Activated CD8-positive, alpha-beta memory T cell treated with anti-CD3 and anti-CD28 coated beads for 36 hours (primary cell): ENCODE data around the gene AMER2. TPM values are rescaled to one million over a fixed set of nuclear protein-coding genes. Genes with fewer than 3 reads are reported as not detected.

Experiments used
- CTCF ChIA-PET: fragments of 350-600 bp; sonication (Branson Sonifier 250); formaldehyde crosslinking; loops from one replicate; lab custom pipeline; 2021; ENCODE audit warnings: antibody characterized with exemption; lab: Charles Lee
- POLR2A ChIA-PET: fragments of 350-600 bp; sonication (Branson Sonifier 250); formaldehyde crosslinking; loops from one replicate; lab custom pipeline; 2021; ENCODE audit warnings: antibody characterized with exemption; lab: Charles Lee
- total RNA-seq, 2 experiments: library from RNA; stranded (reverse); gene quantifications; one replicate each; pipeline ENCODE4 v1.2.3, GENCODE V29; 2021

The AMER2 gene, protein sequence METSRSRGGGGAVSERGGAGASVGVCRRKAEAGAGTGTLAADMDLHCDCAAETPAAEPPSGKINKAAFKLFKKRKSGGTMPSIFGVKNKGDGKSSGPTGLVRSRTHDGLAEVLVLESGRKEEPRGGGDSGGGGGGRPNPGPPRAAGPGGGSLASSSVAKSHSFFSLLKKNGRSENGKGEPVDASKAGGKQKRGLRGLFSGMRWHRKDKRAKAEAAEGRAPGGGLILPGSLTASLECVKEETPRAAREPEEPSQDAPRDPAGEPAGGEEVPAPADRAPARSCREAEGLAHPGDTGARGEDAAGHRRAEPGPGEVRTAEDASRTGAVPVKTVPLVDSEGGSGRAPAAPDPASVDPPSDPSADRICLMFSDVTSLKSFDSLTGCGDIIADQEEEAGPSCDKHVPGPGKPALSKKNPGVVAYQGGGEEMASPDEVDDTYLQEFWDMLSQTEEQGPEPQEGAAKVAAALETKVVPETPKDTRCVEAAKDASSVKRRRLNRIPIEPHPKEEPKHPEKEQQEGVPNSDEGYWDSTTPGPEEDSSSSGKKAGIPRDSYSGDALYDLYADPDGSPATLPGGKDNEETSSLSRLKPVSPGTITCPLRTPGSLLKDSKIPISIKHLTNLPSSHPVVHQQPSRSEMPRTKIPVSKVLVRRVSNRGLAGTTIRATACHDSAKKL
- not detected for total RNA-seq

DNA sequence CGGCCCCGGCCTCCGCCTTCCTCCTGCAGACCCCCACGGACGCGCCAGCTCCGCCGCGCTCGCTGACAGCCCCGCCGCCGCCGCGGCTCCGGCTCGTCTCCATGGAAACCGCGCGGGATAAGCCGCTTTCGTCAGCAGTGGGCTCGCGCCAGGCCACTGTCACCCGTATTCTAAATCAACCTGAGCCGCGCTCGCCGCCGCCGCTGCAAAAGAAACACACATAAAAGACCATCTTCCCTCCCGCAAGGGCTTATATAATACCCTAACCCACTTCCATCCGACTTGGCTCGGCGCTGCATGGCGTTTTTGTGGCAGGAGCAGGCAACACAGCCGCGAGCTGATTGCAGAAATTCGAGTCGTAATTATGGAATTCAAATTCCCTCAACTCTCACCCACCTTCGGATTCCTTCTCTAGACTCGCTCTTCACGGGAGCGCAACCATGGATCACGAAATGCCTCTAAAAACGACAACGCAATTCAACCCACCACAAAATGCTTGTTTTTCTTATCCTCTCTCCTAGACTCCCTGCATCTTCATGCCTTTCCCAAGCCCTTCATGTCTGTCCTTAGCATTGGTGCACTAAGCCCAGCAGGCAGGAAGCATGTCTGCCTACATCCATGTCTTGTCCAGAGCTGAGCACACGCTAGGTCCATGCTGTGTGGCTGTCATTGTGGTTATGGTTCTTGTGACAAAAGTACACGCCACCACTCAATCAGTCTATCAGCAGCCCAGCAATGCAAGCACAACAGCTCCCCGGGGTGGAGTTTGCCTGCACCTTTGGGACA lies at the start of gene AMER2:
TSS of gene AMER2 (minus strand) at position 772 of the 786 bp plus-strand sequence. CDS start at position 103, 669 bp downstream.
- ChIA-PET POLR2A (no interaction called here), CTCF (no interaction called here)

DNA sequence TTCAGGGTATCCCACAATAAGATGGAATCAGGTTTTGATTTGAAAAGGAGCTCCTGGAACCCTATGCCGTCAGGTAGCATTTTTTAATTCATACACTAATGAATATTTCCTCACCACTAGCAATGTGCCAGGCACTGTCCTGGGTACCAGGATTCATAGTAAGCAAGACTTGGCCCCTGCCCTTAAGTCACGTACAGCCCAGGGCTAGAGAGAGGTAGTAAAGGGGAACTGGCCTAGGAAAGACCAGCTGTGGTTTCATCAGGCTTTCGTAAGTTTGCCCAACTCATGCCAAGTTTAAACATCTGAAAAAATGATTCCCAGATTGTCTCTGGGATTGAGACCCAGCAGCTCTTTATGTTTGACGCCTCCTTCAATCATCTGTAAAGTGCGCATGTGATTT lies 45.9 kb upstream of the AMER2 start:
- POLR2A ChIA-PET: no interaction called here

DNA sequence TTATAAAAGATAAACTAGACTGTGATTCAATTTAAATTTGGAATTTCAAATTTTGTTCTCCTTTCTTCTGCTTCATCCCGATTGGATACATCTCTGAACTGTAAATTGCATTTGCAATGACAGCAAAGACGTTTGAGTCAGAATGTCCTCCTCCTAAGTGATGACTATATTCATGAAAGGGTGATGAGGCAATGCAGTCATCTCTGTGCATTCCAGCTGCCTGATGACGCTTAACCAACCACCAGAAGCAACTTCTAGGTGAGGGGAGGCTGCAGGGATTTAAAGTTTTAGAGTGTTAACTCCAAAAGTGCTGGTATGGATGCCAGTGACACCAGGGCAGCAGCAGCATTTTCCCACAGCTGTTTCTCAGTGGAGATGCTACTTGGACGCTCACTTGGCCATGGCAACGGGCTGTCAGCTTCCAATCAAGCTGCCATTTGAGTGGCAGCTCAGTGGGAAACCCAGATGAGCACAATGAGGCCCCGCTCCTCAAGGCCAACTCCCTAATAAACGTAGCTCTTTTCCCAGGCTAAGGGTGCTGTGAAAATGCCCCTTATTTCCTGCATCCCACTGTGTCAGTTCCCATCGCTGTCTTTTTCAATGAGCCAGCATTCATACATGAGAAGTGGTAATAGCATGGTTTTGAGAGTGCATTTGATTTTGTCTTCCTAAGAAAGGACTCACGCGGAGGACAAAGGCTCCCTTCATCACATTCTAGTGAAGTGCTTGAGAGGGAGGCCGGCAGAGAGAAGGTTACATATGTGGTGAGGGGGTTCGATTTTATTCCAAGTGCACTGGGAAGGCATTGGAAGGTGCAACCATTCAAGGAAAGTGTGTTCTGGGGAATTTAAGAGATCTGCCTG lies 45.2 kb upstream of the AMER2 start:
- CTCF ChIA-PET: no interaction called here

More for the DNA sequence above, 45.9 kb upstream of the AMER2 start:
- CTCF ChIA-PET: no interaction called here

DNA sequence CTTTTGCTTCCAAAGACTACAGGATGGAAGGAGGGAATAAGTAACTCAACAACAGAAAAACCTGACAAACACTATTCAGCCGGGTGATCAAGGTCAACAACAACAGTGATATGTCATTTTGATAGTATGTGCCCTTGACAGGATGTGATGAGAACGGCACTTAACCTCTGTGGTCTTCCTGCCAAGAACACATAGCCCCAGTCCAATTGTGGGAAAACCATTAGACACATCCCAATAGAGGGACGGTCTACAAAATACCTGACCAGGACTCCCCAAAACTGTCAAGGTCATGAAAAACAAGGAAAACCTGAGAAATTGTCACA lies 43.1 kb upstream of the AMER2 start:
- ChIA-PET CTCF (no interaction called here), POLR2A (no interaction called here)

More for the DNA sequence above, 45.2 kb upstream of the AMER2 start:
- POLR2A ChIA-PET: no interaction called here

DNA sequence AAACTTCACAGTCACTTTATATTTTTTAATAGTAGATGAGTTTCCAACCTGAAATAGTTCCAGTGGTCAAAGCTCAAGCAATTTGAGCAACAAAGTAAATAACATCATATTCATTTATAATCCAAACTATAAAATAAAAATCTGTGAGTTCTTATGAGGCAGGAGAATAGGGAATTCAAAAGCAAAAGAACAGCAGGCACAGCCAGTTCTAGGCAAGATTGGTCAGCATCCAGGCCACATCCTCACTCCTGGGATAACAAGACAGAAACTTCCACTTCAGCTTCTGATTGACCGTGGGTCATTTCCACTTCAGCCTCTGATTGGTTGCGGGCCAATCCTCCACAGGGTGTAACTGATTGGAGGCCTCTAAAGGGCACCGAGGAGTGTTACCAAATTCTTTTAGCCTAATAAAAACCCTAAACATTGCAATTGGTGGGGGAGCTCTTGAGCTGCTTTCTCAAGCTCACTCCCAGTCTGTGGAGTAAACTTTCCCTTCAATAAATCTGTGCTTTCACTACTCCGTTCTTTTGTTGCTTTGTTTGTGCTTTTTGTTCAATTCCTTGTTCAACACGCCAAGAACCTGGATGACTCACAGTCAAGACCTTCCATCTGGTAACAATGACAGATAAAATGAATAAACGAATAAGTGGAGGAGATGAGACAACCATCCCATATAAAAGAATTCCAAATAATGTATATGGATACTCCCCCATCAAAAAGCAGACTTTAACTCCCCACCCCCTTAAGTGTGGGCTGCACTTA lies 42.6 kb upstream of the AMER2 start:
- POLR2A ChIA-PET: no interaction called here
- CTCF ChIA-PET: no interaction called here

DNA sequence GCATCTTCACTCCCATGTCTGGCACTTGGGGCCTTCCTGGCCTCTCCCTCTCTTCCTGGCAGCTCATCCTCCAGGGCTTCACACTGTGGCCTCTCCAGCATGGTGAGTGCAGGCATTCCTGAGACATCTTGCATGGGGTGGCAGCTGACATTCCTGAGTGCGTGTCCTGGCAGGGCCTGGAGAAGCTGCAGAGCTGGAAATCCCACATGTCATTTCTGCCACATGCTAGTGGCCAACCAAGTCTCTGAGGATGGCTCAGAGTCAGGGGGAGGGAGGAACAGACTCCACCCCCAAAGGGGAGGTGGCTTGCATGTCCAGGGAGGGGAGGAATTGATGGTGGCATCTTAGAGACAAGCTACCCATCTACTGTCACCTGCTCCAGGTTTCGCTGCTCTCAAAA lies 41.6 kb upstream of the AMER2 start:
- ChIA-PET POLR2A (no interaction called here), CTCF (no interaction called here)

DNA sequence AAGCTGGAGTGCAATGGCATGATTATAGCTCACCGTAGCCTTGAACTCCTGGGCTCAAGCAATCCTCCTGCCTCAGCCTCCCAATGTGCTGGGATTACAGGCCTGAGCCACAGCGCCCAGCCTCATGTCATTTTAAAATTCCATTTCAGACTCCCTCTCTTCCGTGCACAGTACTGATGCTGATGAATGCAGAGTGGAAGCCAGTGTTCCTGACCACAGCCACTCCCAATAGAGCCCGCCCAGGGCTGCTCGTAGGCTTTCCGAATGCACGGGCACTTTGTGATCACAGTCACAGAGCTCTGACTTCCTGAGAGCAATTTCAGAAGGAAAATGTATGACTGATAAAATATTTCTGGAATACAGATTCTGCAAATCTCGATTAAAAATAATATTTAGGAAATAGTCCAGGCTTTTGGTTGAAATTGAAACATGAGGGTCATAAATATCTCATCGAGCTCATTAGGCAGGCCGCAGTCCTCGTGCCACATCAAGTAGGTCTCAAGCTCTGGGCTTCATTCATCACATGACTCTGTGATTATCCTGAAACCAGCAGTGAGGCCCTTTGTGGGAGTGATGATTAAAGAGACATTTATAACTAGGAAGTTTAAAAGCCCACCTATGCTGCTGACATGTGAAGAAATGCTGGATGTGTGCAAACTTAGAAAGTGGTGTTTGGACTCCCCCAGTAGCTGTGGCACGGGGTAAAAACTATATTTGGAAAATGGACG lies 38.9 kb upstream of the AMER2 start:
- POLR2A ChIA-PET: no interaction called here
- CTCF ChIA-PET: no interaction called here

DNA sequence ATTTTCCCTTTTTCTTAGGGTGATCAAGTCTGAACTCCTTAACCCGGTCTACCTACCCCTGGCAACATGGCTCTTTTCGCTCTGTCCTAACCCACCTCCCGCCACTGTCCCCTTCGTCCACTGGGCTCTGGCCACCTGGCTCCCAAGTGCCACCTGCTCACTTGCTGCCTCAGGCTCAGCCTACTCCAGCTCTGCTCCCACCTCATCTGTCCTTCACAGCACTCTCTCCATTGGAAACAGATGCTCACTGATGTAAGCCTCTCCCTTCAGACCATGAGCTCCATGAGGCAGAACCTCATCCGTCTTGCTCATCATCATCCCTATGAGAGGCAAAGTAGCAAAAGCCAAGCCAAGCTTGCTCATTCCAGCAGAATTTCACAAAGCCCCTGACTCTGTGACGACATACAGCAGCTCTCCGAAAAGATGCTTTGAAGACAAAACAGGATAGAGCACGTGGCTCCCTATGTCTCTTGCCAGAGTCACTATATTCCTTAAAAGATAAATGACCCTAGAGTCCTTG lies 35.3 kb upstream of the AMER2 start:
- POLR2A ChIA-PET: no interaction called here

DNA sequence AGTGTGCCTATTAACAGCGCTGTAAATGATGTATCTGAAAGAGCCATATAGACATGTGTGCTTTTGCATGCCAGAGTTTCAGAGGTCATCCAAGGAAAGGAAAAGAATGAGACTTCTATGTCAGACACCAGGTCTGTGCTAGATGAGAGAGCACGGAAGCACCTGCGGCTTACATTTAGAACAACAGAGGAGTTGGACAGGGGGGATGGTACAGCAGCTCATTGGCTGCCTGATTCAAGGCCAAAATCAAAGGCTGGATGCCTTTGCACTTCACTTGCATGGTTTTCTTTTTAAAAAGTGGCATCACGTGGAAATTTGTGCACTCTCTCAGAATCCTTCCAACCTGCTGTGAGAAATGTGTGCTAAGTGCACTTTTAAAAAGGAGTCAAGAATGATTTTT lies 32.8 kb upstream of the AMER2 start:
- ChIA-PET CTCF (no interaction called here), POLR2A (no interaction called here)

More for the DNA sequence above, 35.3 kb upstream of the AMER2 start:
- CTCF ChIA-PET: no interaction called here

DNA sequence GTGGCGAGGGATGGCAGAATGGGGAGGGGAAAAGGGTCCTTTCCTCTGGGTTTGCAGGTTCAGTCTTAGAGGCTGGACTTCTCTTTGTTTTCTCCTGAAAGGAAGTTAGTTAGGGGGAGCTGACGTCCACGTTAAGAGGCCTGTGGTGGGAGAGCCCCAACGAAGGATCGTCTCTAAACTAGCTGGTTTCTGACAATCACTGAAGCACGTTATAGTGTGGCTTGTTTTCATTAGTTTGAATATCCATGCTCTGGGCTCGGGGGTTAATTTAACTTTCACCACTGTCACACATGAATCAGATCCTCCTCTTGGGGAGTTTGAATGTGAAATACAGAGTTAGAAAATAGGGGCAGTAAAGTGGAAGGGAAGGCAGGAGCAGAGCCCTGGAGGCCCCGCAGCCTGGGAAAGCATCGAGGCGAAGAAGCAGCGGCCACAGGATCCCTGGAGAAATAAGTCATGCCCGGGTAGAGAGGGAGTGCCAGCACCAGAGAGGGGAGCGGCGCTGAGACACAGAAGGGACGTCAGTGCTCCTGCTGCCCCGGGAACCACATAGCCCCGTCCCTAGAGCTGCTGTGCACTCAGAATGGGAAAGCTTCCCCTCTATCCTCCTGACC lies 31.1 kb upstream of the AMER2 start:
- CTCF ChIA-PET: no interaction called here
- POLR2A ChIA-PET: no interaction called here

DNA sequence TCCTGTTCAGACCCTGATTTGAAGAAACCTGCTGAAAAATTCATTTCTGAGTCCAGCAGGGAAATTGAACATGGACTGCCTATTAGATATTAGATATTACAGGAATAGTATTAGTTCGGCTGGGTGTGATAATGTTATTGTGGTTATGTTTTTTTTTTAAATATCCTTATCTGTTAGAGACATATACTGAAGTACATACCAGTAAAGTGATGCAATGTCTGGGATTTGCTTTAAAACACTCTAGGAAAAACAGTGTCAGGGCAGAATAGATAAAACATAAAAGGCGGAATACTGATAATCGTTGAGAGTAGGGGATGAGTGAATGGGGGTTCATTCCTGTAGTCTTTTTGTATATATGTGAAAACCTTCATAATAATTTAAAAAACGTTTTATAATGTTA lies 28.7 kb upstream of the AMER2 start:
- POLR2A ChIA-PET: no interaction called here
- CTCF ChIA-PET: no interaction called here

DNA sequence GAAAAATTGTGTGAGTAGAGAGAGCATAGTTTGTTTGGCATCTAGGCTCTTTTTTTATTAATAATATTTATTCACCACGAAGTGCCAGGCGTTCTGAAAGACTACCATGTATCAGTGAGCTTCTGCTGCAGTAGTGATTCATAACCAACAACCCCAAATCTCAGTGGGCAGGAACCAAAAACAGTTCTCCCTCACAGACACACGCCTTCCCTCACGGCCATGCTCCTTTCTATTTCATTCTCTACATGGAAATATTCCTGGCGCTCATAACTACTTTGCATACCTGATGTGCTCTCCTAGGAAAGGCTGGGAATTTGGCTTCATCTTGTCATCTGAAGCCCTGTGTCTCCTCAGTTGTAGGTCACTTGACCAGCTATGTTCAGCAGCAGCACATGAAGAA lies 26.6 kb upstream of the AMER2 start:
- CTCF ChIA-PET: no interaction called here

DNA sequence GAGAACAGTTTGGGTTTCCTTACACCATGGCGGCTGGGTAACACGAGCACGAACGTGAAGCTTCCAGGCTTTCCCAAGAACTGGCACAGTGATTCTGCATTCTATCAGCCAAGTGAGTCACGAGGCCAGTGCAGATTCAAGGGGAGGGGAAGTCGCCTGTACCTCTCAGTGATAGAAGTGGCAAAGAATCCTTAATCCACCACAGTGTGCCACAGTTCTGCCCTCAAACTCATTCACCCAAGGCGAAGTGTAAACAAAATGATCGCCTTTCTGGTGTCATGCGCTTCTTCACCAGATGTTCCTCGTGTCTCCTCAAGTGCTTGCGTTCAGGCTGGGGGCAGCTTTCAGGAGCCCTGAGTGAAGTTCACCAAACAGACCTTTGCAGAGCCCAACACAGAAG lies 24.9 kb upstream of the AMER2 start:
- ChIA-PET CTCF (no interaction called here), POLR2A (no interaction called here)

More for the DNA sequence above, 26.6 kb upstream of the AMER2 start:
- POLR2A ChIA-PET: no interaction called here

DNA sequence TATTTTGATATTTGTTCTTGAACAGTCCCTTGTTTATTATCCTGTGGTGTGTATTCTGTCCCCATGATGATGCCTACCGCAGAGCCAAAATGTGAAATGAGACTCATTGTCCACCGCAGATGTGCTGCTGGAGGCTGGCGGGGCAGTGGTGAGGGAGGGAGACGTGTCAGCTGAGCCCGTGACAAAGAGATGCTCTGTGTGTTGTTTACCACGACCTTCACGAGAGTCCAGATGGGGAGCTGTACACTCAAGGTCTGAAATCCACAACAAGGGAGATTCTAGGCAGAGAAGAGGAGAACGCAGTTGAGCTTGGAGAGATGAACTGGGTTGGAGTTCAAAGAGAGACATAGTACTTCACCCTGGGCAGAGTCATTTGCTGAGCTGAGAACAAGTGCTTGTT lies 20.8 kb upstream of the AMER2 start:
- POLR2A ChIA-PET: no interaction called here
- CTCF ChIA-PET: no interaction called here

DNA sequence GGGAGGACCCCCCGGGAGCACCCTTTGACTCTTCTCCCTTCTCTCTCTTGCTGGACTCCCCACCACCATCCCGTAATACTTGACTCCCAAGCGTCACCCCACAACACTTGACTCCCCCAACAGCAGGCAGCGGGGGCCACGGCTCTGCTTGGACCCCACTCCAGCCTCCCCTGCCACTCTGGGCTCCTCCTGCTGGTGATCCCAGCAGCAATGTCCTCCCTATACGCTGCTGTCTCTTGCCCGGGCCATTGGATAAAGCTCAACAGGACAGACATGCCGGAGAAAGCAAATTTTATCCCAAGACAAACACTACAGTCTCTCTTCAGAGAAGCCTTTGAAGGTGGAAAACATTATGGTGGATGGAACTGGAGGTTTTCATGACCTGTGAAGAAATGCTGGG lies 20.4 kb upstream of the AMER2 start:
- CTCF ChIA-PET: no interaction called here

DNA sequence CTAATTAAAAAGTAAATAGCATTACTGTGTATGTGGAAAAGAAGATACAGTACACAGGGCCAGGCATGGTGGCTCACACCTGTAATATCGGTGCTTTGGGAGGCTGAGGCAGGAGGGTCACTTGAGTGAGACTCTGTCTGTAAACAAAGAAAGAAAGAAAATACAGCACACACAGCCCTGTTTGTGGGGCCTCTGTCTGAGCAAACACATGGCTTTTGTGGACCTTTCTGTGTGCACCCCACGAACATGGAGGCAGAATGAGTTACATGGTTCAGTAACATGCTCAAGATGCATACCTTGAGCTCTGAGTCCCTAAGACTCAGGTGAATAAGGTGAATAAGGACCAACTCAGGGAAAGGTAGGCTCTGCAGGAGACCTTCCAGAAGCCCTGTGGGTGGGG lies 20.0 kb upstream of the AMER2 start:
- CTCF ChIA-PET: no interaction called here
- POLR2A ChIA-PET: no interaction called here

More for the DNA sequence above, 20.4 kb upstream of the AMER2 start:
- POLR2A ChIA-PET: no interaction called here

DNA sequence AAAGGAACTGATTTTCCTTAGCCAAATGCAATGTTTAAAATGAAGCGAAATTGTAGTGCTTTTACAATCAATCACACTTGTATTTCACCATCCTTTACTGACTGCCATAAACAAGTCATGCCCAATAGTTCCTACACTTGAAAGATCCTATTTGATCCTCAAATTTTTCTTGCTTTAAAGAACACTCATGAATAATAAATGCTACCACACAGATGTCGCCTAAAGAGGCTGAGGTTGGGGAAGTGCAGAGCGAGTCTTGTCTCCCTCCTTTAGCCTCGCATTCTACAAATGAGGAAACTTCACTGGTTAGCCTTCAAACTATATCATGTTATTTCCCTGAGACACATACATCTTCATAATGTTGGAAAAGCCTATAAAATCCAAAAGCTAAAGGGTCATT lies 18.7 kb upstream of the AMER2 start:
- ChIA-PET CTCF (no interaction called here), POLR2A (interaction anchor here (0.6 kb wide), 1 partner anchor 109 kb away, joined by 4 read pairs; no protein-coding TSS in a partner anchor)
